ENCODE results near the gene PPP1R3C.
A peak's percentile ranks its signal among the peaks of the same experiment; 100 is the strongest.

The PPP1R3C gene

DNA sequence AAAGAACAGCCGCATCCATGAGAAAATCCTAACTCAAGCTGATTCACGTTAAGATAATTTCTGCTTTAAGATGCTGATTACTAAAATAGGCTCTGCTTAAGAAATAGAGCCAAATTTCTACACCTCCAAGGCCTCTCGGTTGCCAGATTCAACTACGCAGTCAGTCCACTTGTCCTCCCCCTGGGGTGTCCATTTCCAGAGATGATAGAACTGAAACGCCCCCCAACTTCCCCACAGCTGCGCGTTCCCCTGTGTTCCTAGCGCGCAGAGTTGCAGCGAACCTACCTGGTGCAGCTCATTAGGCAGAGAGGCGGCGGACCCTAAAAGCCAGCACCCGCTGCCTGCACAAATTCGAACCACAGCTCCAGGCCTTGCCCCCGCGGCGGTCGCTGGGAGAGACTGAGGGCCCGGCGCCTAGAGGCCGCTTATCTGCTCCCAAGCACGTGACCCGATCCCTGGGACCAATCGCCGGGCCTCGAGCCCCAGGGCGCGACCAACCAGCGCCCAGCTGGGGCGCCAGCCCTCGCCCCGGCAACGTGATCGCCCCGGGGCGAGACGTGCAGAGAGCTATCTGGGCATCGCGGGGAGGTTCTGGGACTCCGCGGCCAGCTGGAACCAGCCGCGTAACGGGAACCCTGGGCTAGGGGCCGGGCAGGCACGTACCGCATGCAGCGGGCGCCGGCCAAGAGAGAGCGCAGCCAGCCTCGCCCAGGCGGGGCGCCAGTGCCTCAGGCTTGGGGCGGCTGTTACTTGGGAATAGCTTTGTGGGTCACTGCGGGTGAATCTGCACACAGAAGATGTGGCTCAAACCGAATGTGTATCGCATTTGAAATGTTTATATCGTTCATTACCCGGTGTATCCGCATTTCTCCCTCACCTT lies at the start of gene PPP1R3C:
Gene PPP1R3C, minus strand, starts transcription at position 401 of the 880 bp plus-strand sequence. Its CDS starts 102 bp downstream, at position 299.
- H3K4me3 ChIP-seq (ENCODE audit: low read length) = peak within 1 kb of the TSS; percentile 77
- TF ChIP-seq, protein P1, sequence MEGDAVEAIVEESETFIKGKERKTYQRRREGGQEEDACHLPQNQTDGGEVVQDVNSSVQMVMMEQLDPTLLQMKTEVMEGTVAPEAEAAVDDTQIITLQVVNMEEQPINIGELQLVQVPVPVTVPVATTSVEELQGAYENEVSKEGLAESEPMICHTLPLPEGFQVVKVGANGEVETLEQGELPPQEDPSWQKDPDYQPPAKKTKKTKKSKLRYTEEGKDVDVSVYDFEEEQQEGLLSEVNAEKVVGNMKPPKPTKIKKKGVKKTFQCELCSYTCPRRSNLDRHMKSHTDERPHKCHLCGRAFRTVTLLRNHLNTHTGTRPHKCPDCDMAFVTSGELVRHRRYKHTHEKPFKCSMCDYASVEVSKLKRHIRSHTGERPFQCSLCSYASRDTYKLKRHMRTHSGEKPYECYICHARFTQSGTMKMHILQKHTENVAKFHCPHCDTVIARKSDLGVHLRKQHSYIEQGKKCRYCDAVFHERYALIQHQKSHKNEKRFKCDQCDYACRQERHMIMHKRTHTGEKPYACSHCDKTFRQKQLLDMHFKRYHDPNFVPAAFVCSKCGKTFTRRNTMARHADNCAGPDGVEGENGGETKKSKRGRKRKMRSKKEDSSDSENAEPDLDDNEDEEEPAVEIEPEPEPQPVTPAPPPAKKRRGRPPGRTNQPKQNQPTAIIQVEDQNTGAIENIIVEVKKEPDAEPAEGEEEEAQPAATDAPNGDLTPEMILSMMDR (conservative IDR thresholded peaks at IDR 0.05; ENCODE audit: low read depth, low read length) = peak; percentile 34
- peak; percentile 65 for DNase-seq (ENCODE audit: low read depth)

DNA sequence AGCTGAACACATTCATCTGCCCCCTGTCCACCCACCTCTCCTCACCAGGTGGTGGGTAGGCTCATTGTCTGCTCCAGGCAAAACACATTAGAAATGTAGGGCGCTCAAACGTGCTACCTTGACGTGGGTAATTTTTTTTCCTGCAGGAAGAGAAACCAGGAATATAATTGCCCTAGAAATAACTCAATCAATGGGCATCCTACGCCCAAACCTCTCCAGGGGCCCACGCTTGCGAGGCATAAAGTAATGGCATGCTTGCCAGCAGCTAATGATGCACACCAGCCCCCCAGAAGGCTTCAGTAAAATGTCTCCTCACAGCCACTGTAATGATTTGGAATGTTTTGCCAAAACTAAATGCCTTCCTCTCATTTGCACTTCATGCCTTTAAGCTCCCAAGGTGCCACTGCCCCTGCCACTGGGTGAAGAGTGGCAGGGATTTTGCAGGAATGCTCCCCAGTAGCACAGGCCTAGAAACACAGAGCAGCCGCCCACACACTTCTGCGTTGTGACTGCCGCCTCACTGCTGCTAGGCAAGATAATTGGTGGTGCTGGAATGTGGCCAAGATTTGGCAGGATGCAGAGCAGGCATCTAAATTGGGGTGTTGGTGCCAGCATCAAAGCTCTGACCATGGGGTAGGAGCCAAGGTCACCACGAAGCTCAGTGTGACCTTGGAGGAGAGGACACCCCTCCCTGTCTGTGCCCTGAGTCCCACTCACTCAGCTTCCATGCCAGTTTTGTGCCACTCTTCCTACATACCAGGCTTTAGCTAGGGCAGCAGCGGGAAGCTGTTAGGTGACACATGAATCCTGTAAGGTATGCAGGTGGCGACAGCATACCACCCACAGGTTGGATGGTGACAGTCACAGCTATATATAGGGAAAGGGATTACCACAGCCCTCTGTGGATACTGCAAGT lies 48.7 kb upstream of the PPP1R3C start:
- TF ChIP-seq, protein P1 (conservative IDR thresholded peaks at IDR 0.05; ENCODE audit: low read depth, low read length) = no peak
- no peak for DNase-seq (ENCODE audit: low read depth)
- H3K4me3 ChIP-seq (ENCODE audit: low read length) = no peak overlapping the region

DNA sequence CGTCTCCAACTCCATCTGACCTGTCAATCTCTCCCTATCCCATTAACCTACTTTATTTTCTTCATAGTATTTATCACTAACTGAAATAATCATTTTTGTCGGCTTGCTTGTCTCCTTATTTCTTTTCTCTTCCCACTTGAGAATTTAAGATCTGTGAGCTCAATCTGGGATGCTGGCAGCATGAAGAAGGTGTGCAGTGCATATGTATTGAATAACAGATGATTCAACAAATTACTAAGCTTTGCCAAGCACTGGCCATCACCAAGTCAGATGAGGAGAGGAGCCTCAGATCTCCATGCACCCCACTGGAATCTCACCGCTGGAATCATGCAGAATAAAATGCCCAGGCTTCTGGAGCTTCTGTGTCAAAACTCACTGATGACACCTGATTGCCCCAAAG lies 47.6 kb upstream of the PPP1R3C start:
- TF ChIP-seq, protein P1 (conservative IDR thresholded peaks at IDR 0.05; ENCODE audit: low read depth, low read length) = no peak
- H3K4me3 ChIP-seq (ENCODE audit: low read length) = no peak overlapping the region
- no peak for DNase-seq (ENCODE audit: low read depth)

DNA sequence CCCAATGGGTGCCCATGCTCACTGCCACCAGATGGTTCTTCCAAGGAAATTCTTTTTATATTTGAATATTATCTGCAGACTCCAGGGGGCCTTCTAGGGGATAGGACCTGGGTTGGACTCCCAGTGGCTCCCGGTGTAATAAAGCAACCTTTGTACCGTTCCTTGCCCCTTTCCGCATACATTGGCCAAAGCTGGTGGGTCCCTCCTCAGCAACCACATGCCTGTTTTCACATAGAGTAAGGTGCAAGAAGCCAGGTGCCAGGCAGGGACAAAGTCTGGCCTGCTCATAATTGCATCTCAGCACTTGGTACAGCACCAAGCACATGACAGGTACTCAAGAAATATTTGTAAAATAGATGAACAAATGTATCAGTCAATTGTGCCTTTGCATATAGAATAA lies 46.4 kb upstream of the PPP1R3C start:
- H3K4me3 ChIP-seq (ENCODE audit: low read length) = no peak overlapping the region
- TF ChIP-seq, protein P1 (conservative IDR thresholded peaks at IDR 0.05; ENCODE audit: low read depth, low read length) = no peak
- no peak for DNase-seq (ENCODE audit: low read depth)

DNA sequence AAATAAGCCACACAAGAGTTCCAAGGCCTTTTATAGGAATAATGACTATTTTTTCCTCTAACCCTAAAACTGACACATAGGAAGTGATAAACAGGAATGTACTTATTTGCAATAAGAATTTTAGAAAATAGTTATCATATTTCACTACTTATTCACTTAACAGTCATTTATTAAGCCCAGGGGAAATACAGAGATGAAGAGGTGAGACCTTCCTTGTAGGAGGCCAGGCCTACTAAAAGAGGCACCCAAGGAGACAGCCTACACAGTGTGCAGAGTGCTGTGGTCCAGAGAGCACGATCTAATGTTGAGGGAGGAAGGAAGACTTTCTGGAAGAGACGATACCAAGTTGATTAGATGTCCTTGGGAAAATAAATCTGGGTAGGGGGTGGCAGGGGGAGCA lies 45.0 kb upstream of the PPP1R3C start:
- TF ChIP-seq, protein P1 (conservative IDR thresholded peaks at IDR 0.05; ENCODE audit: low read depth, low read length) = no peak
- H3K4me3 ChIP-seq (ENCODE audit: low read length) = no peak overlapping the region
- no peak for DNase-seq (ENCODE audit: low read depth)

DNA sequence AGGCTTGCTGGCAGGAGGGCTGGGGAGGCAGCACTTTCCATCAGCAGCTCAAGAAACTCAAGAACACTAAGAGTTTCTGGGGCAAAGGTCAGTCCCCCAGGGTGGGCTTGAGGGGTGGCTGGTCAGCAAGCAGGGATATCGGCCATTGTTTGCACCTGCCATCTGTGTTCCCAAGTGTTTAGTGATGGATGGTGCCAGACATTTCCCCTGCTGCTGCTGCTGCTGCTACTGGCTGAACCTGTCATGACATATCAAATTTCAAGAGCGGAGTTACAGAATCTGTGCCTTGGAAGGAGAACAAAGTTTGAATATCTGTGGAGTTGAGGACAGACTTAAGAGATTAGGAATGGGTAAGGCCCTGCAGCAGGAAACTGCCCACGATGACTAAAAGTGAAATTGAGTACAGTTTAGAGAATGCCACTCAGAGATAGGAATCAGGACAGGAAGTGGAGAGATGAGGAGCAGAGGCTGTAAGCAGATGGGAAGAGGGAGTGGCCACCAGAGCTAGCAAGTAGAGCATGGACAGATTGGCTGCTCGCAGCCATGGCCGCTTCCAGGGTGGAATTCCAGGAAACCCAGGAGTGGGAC lies 39.2 kb upstream of the PPP1R3C start:
- TF ChIP-seq, protein P1 (conservative IDR thresholded peaks at IDR 0.05; ENCODE audit: low read depth, low read length) = no peak
- no peak overlapping the region for H3K4me3 ChIP-seq (ENCODE audit: low read length)
- no peak for DNase-seq (ENCODE audit: low read depth)
